Measurements from ENCODE around the gene NME3. TPM values are rescaled to one million over a fixed set of nuclear protein-coding genes. Genes with fewer than 3 reads are reported as not detected.

NME3 gene
- polyA plus RNA-seq, 3 donors: 57.7 to 80.2 (median 74.7) TPM

- Histone ChIP-seq H3K27me3 (ENCODE audit: control insufficient read depth in 2 of 2, insufficient read depth in 2 of 2, low read length in 2 of 2) (no peaks in the 10 kb centered on the region), H3K4me1 (ENCODE audit: control insufficient read depth in 1 of 2, insufficient read depth in 2 of 2, low read length in 2 of 2) (no peaks in the 10 kb centered on the region), H3K36me3 (replicated peaks in 1 of 2; ENCODE audit: control insufficient read depth in 1 of 2, insufficient read depth in 2 of 2, low read length in 2 of 2) (peaks cover 89 to 92% of the 10 kb centered on the region in 2 donors), H3K9me3 (replicated peaks in 1 of 2; ENCODE audit: control insufficient read depth in 1 of 2, insufficient read depth in 1 of 2, low read length in 2 of 2) (no peaks in the 10 kb centered on the region), H3K79me2 (ENCODE audit: insufficient read depth, low read length) (no peaks in the 10 kb centered on the region), H3K4me3 (replicated peaks in 1 of 3; ENCODE audit: low read depth in 2 of 3, low read length in 3 of 3) (no peak overlapping the region), H3K9ac (ENCODE audit: insufficient read depth, low read length, poor library complexity, severe bottlenecking) (no peak overlapping the region), H3K27ac (ENCODE audit: low read depth in 1 of 2, low read length in 2 of 2) (no peak overlapping the region), H3K4me2 (replicated peaks; ENCODE audit: extremely low read depth, low read length, poor library complexity, severe bottlenecking) (no peak overlapping the region), H2AFZ (ENCODE audit: insufficient read depth, low read depth, low read length, poor library complexity, severe bottlenecking) (no peak overlapping the region), H4K20me1 (ENCODE audit: insufficient read depth, low read length) (peaks cover 26% of the 10 kb centered on the region)
- Mint-ChIP-seq H3K4me1 (no peaks in the 10 kb centered on the region), H3K27me3 (ENCODE audit: low read depth in 3 of 3) (peaks cover 0 to 1% (median 0%) of the 10 kb centered on the region in 3 donors), H3K36me3 (peaks cover 74 to 100% of the 10 kb centered on the region in 2 donors), H3K27ac (peak overlapping the region in 1 of 7 donors; percentile 31), H3K9me3 (peaks cover 0 to 2% (median 0%) of the 10 kb centered on the region in 7 donors), H3K4me3 (no peak overlapping the region)
- intact Hi-C loops (cut with micrococcal nuclease): no loop called here
- no peak for DNase-seq
- TF ChIP-seq, protein P1, sequence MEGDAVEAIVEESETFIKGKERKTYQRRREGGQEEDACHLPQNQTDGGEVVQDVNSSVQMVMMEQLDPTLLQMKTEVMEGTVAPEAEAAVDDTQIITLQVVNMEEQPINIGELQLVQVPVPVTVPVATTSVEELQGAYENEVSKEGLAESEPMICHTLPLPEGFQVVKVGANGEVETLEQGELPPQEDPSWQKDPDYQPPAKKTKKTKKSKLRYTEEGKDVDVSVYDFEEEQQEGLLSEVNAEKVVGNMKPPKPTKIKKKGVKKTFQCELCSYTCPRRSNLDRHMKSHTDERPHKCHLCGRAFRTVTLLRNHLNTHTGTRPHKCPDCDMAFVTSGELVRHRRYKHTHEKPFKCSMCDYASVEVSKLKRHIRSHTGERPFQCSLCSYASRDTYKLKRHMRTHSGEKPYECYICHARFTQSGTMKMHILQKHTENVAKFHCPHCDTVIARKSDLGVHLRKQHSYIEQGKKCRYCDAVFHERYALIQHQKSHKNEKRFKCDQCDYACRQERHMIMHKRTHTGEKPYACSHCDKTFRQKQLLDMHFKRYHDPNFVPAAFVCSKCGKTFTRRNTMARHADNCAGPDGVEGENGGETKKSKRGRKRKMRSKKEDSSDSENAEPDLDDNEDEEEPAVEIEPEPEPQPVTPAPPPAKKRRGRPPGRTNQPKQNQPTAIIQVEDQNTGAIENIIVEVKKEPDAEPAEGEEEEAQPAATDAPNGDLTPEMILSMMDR (IDR thresholded peaks at IDR 0.05): no peak
- 97% methylated on average over 10 of the region's 11 CpGs for WGBS (ENCODE audit: insufficient coverage)
Observed at GRCh38 chr16:1747934-1748333, 23.4 kb downstream of the NME3 start.

DNA sequence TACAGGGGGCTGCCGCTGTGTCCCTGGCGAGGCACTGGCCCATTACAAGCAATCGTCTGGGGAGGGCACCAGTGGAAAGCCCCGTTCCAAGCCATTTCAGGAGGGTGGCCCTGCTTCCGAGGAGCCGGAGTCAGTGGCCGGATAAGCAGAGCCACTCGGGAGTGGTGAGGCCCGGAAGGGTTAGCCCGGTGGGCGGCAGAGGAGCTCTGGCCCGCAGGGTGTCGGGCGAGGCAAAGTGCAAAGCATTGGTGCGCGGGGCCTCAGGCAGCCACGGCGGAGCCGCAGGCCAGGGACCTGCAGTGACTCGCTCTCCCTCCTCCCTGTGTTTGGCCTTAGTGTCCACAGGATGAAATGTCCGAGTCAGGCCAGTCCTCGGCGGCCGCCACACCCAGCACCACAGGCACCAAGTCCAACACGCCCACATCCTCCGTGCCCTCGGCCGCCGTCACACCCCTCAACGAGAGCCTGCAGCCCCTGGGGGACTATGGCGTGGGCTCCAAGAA, 24.6 kb downstream of the NME3 start:
- H3K27ac ChIP-seq (ENCODE audit: low read depth in 1 of 2, low read length in 2 of 2): no peak overlapping the region
- no peaks in the 10 kb centered on the region for H3K27me3 ChIP-seq (ENCODE audit: control insufficient read depth in 2 of 2, insufficient read depth in 2 of 2, low read length in 2 of 2)
- Mint-ChIP-seq H3K4me1 (no peaks in the 10 kb centered on the region), H3K9me3 (peaks cover 0 to 2% (median 0%) of the 10 kb centered on the region in 7 donors), H3K27me3 (ENCODE audit: low read depth in 3 of 3) (no peaks in the 10 kb centered on the region), H3K4me3 (no peak overlapping the region), H3K27ac (peak overlapping the region in 1 of 7 donors; percentile 7), H3K36me3 (peaks cover 63 to 88% of the 10 kb centered on the region in 2 donors)
- H3K36me3 ChIP-seq (replicated peaks in 1 of 2; ENCODE audit: control insufficient read depth in 1 of 2, insufficient read depth in 2 of 2, low read length in 2 of 2): peaks cover 85 to 90% of the 10 kb centered on the region in 2 donors
- DNase-seq: no peak
- no peaks in the 10 kb centered on the region for H3K9me3 ChIP-seq (replicated peaks in 1 of 2; ENCODE audit: control insufficient read depth in 1 of 2, insufficient read depth in 1 of 2, low read length in 2 of 2)
- H3K4me3 ChIP-seq (replicated peaks in 1 of 3; ENCODE audit: low read depth in 2 of 3, low read length in 3 of 3): no peak overlapping the region
- no peaks in the 10 kb centered on the region for H3K4me1 ChIP-seq (ENCODE audit: control insufficient read depth in 1 of 2, insufficient read depth in 2 of 2, low read length in 2 of 2)
- H2AFZ ChIP-seq (ENCODE audit: insufficient read depth, low read depth, low read length, poor library complexity, severe bottlenecking): no peak overlapping the region
- H3K4me2 ChIP-seq (replicated peaks; ENCODE audit: extremely low read depth, low read length, poor library complexity, severe bottlenecking): no peak overlapping the region
- H4K20me1 ChIP-seq (ENCODE audit: insufficient read depth, low read length): peaks cover 30% of the 10 kb centered on the region
- no peak overlapping the region for H3K9ac ChIP-seq (ENCODE audit: insufficient read depth, low read length, poor library complexity, severe bottlenecking)
- H3K79me2 ChIP-seq (ENCODE audit: insufficient read depth, low read length): no peaks in the 10 kb centered on the region
- over 99% methylated on average over 24 of the region's 31 CpGs for WGBS (ENCODE audit: insufficient coverage)
- intact Hi-C loops (cut with micrococcal nuclease): no loop called here
- TF ChIP-seq, protein P1 (IDR thresholded peaks at IDR 0.05): no peak

All from CD14-positive monocyte (primary cell).